OCI-LY1 (cell line): ENCODE data around the gene LHFPL2.

Source experiments
- H2AFZ ChIP-seq: fragments of 200-600 bp; sonication (generic), shearing (Covaris generic); 2 replicates; pipeline ENCODE4 v1.6.0; 2014; ENCODE audit warnings: antibody characterized with exemption, mild to moderate bottlenecking, low read length
- H3F3A ChIP-seq: fragments of 200-600 bp; sonication (generic), shearing (Covaris generic); 2 replicates; pipeline ENCODE4 v1.6.0; 2014; ENCODE audit warnings: mild to moderate bottlenecking, antibody characterized with exemption, low read length, moderate library complexity; ENCODE audit not compliant: insufficient read depth
- H3K27ac ChIP-seq: fragments of 200-600 bp; sonication (generic); 2 replicates; pipeline ENCODE4 v1.5.1; 2014; ENCODE audit warnings: low read length, mixed run types, mild to moderate bottlenecking, low read depth; ENCODE audit not compliant: poor library complexity, severe bottlenecking
- H3K27me3 ChIP-seq: fragments of 200-600 bp; sonication (generic); 2 replicates; pipeline ENCODE4 v1.6.0; 2014; ENCODE audit warnings: antibody characterized with exemption, mild to moderate bottlenecking, low read length, moderate library complexity; ENCODE audit not compliant: insufficient read depth
- H3K36me3 ChIP-seq: fragments of 200-600 bp; sonication (generic); 2 replicates; pipeline ENCODE4 v1.6.1; 2014; ENCODE audit warnings: mild to moderate bottlenecking, antibody characterized with exemption, low read length, moderate library complexity, mixed read lengths; ENCODE audit not compliant: insufficient read depth
- H3K4me1 ChIP-seq: fragments of 200-600 bp; sonication (generic); 2 replicates; pipeline ENCODE4 v1.5.1; 2014; ENCODE audit warnings: mild to moderate bottlenecking, low read length, moderate library complexity; ENCODE audit not compliant: insufficient read depth, severe bottlenecking
- H3K4me2 ChIP-seq: fragments of 200-600 bp; sonication (generic), shearing (Covaris generic); 2 replicates; pipeline ENCODE4 v1.6.1; 2014; ENCODE audit warnings: low read length
- H3K4me3 ChIP-seq: fragments of 200-600 bp; sonication (generic); 2 replicates; pipeline ENCODE4 v1.5.1; 2014; ENCODE audit warnings: low read length, low read depth, mild to moderate bottlenecking, mixed read lengths; ENCODE audit not compliant: poor library complexity, severe bottlenecking
- H3K79me2 ChIP-seq: fragments of 200-600 bp; shearing (Covaris generic); 2 replicates; pipeline ENCODE4 v1.6.1; 2016; ENCODE audit warnings: mixed run types, low read length, mixed read lengths; ENCODE audit not compliant: insufficient read depth
- H3K9ac ChIP-seq: fragments of 200-600 bp; sonication (generic), shearing (Covaris generic); 2 replicates; pipeline ENCODE4 v1.6.1; 2014; ENCODE audit warnings: mild to moderate bottlenecking, low read length, mixed read lengths
- H3K9me2 ChIP-seq: fragments of 200-600 bp; sonication (generic), shearing (Covaris generic); 2 replicates; pipeline ENCODE4 v1.6.1; 2014; ENCODE audit warnings: low read depth, mild to moderate bottlenecking, low read length, mixed read lengths
- H3K9me3 ChIP-seq: fragments of 200-600 bp; shearing (Covaris generic); 2 replicates; pipeline ENCODE4 v1.6.1; 2014; ENCODE audit warnings: low read length, mixed read lengths
- H4K20me1 ChIP-seq: fragments of 200-600 bp; sonication (generic), shearing (Covaris generic); 2 replicates; pipeline ENCODE4 v1.6.0; 2016; ENCODE audit warnings: mild to moderate bottlenecking, low read length; ENCODE audit not compliant: insufficient read depth
- EZH2 ChIP-seq: fragments of 200-600 bp; sonication (generic), shearing (Covaris generic); IDR thresholded peaks from 2 replicates; pipeline ENCODE4 v1.8.0; 2017; ENCODE audit warnings: borderline replicate concordance, mixed run types, mild to moderate bottlenecking, antibody characterized with exemption, low read length, moderate library complexity, mixed read lengths
- TF ChIP-seq, protein P1 (sequence below): fragments of 200-600 bp; sonication (generic), shearing (Covaris generic); IDR thresholded peaks from 2 replicates; pipeline ENCODE4 v1.5.1; 2017; ENCODE audit warnings: mild to moderate bottlenecking, antibody characterized with exemption, low read length, moderate library complexity, mixed read lengths

Gene LHFPL2

DNA sequence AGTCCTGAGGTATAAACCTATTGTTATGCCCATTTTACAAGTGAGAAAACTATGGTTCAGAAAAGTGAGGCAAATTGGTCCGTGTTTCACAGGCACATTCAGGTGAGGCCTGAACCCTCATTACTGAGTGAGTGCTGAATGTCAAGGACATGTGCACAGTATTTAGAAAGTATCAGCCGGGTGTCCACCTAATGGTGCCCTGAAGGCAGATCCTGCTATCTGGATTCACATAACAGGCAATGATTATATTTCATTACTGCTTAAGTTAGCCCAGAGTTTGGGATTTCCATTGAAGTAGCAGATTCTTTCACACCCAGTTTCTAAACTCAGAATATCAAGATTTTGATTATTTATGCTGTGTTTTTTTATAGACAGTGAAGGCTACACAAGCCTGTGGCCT is 142.7 kb downstream of the LHFPL2 start:
- H3K79me2 ChIP-seq: peaks cover 30% of the 10 kb centered on the region
- peak overlapping the region; percentile 63 for H3K27ac ChIP-seq
- peaks cover 96% of the 10 kb centered on the region for H3K4me1 ChIP-seq

DNA sequence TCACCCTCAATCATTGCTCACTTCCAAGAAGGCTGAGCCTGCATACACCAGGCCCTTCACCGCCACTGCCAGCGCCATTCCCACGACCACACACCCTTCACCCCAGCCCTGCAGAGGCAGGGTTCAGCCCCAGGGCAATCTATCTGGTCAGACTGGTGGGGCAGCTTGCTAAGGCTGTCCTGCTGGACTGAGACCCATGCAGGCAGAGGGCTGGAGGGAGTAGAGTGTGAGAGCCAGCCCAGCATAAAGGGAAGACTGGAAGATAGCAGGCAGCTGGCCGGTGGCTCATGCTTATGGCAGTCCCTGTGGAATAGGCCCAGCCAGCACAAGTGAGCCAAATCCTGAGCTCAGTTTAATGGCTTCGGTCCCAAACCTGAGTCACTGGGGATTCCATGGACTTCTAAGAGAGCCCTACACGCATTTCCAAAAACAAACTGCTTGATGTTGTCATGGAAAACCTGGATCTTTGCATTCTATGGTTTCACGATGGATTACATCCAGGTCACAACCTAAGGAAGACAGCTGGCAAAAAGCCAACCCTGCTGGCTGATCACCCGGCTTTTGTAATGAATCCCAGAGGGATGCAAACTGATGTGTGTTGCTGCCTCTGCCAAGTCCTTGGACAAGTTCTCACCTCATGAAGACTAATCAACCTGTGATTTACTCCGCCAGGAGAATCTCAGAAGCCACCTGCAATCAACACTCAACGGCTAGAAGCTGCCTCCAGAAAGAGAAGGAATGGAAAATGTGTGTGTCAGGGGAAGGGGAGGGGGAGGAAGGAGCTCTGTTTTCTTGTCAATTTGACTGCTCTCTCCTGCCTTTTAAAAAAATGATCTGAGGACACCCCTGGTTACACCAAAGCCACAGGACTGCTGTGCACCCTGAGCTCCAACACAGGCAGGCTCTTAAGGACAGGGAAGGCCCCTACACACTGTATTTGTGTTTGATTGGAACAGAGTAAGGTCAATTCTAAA is 143.6 kb downstream of the LHFPL2 start:
- H3K27ac ChIP-seq: peak overlapping the region; percentile 63
- no peak overlapping the region for H2AFZ ChIP-seq
- peaks cover 38% of the 10 kb centered on the region for H3K79me2 ChIP-seq

More for the DNA sequence above, 142.7 kb downstream of the LHFPL2 start:
- no peak for TF ChIP-seq EZH2
- TF ChIP-seq, protein P1, sequence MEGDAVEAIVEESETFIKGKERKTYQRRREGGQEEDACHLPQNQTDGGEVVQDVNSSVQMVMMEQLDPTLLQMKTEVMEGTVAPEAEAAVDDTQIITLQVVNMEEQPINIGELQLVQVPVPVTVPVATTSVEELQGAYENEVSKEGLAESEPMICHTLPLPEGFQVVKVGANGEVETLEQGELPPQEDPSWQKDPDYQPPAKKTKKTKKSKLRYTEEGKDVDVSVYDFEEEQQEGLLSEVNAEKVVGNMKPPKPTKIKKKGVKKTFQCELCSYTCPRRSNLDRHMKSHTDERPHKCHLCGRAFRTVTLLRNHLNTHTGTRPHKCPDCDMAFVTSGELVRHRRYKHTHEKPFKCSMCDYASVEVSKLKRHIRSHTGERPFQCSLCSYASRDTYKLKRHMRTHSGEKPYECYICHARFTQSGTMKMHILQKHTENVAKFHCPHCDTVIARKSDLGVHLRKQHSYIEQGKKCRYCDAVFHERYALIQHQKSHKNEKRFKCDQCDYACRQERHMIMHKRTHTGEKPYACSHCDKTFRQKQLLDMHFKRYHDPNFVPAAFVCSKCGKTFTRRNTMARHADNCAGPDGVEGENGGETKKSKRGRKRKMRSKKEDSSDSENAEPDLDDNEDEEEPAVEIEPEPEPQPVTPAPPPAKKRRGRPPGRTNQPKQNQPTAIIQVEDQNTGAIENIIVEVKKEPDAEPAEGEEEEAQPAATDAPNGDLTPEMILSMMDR: no peak
- Histone ChIP-seq H2AFZ (no peak overlapping the region), H3K4me3 (no peak overlapping the region), H3K9ac (peak overlapping the region; percentile 8; the same call in 1 of the 2 replicates), H3F3A (no peaks in the 10 kb centered on the region), H3K9me2 (no peaks in the 10 kb centered on the region), H3K36me3 (peaks cover 3% of the 10 kb centered on the region; the same call in 1 of the 2 replicates), H3K9me3 (no peaks in the 10 kb centered on the region), H4K20me1 (no peaks in the 10 kb centered on the region), H3K4me2 (peak overlapping the region; percentile 21; the same call in 1 of the 2 replicates), H3K27me3 (no peaks in the 10 kb centered on the region)

DNA sequence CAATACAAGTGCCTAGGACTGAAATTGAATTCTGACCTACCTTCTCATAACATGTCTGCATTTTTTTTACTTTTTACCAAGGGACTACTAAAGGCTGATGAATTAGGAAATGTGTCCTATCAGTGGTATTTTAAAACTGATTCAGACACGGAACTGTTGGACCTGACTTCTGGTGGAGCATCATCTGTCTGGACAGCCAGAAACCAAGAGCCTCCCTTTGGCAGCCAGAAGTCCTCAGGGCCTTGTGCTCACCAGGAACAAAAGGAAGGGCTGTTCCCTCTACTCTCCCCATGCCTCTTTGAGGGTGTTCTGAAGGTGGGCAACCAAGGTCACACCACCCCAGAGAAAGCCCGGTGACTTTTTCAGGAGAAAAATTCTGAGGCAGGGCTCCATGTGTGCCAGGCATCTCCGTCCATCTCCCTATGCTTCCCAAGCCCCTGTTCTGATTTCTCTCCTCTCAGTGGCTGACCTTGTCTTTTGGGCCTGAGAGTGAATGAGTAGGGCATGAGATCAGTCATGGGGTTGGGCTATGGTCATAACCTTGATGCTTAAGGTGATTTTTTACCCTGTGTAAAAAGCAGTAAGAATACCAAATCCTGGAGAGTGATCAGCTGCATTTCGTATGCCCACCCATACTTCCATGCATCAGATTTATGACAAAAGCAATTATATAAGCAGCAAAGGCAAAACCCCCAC is 144.5 kb downstream of the LHFPL2 start:
- TF ChIP-seq EZH2: no peak
- TF ChIP-seq, protein P1: no peak
- H2AFZ ChIP-seq: no peak overlapping the region
- H3K27me3 ChIP-seq: no peaks in the 10 kb centered on the region
- H3F3A ChIP-seq: no peaks in the 10 kb centered on the region
- H3K9me3 ChIP-seq: no peaks in the 10 kb centered on the region
- H3K9ac ChIP-seq: no peak overlapping the region; the same call in 1 of the 2 replicates
- no peak overlapping the region for H3K4me3 ChIP-seq
- peaks cover 97% of the 10 kb centered on the region for H3K4me1 ChIP-seq
- H3K27ac ChIP-seq: peak overlapping the region; percentile 63
- no peaks in the 10 kb centered on the region for H4K20me1 ChIP-seq
- H3K36me3 ChIP-seq: peaks cover 3% of the 10 kb centered on the region; the same call in 1 of the 2 replicates
- H3K79me2 ChIP-seq: peaks cover 40% of the 10 kb centered on the region
- no peak overlapping the region for H3K4me2 ChIP-seq
- H3K9me2 ChIP-seq: no peaks in the 10 kb centered on the region

More for the DNA sequence above, 143.6 kb downstream of the LHFPL2 start:
- H3K4me1 ChIP-seq: peaks cover 97% of the 10 kb centered on the region
- no peak overlapping the region for H3K4me3 ChIP-seq
- no peaks in the 10 kb centered on the region for H4K20me1 ChIP-seq
- peak overlapping the region; percentile 5; the same call in 1 of the 2 replicates for H3K9ac ChIP-seq
- peak overlapping the region; percentile 21; the same call in 1 of the 2 replicates for H3K4me2 ChIP-seq
- H3K27me3 ChIP-seq: no peaks in the 10 kb centered on the region
- no peaks in the 10 kb centered on the region for H3F3A ChIP-seq
- peaks cover 3% of the 10 kb centered on the region; the same call in 1 of the 2 replicates for H3K36me3 ChIP-seq
- TF ChIP-seq, protein P1: no peak
- no peak for TF ChIP-seq EZH2
- H3K9me3 ChIP-seq: no peaks in the 10 kb centered on the region
- H3K9me2 ChIP-seq: no peaks in the 10 kb centered on the region
